Diencephalon (tissue), 1 donor: ENCODE data around the gene TRAF7. TPM values are rescaled to one million over a fixed set of nuclear protein-coding genes. Genes with fewer than 3 reads are reported as not detected.

ENCODE experiments used
- small RNA-seq: library from RNA; depleted of rRNA; stranded (forward); fragments of <200 nt; gene quantifications from one replicate; pipeline ENCODE3, GENCODE V24; 2014
- total RNA-seq: library from RNA; depleted of rRNA; stranded (reverse); fragments of >200 nt; gene quantifications from one replicate; pipeline ENCODE4 v1.2.3, GENCODE V29; 2014

Gene TRAF7
- 23.5 TPM for total RNA-seq

GRCh38 chr16:2155091-2155950, at the start of gene TRAF7:
TRAF7 (plus strand) TSS chr16:2155782; CDS start chr16:2163921, 8,139 bp downstream.

DNA sequence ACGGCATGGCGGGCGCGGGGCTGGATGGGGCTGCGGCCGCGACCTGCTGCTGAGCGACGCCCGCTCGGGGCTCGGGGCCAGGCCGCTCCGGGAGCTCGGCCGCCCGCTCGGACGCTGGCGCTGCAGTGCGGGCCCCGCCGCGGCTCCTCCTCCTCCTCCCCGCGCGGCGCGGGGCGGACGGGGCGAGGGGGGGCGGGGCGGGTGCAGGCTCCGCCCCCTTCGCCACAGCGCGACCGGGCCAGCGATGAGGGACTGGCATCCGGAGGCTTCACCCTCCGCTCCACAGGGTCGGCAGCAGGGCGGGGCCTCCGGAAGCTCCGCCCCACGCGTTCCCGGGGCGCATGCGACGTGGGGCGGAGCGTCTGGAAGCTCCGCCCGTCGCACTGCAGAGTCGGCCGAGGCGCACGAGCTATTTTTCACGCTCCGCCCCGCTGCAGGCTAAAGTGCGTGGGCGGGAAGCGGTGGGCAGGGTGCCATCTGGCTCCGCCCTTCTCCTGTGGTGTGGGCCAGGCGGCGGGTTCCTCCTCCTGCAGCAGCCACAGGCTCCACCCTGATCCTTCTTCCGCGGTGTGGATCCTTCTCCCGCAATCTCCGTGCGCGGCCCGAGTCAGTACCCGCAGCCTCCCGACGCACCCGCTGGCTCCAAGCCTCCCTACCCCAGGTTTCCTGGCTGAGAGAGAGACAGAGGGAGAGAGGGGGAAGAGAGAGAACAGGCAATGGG, 19.7 kb upstream of the TRAF7 start, which contains the start of gene PKD1:
Gene PKD1, minus strand, starts transcription at position 129 of the 721 bp plus-strand sequence. CDS start 209 bp downstream, outside the sequence.

GRCh38 chr16:2147981-2148671, 7.5 kb upstream of the TRAF7 start, which contains the start of gene RAB26:
RAB26 (plus strand) TSS chr16:2148625; CDS start chr16:2148784, 159 bp downstream.

GRCh38 chr16:2196162-2196980, 40.8 kb downstream of the TRAF7 start, which contains the start of gene CASKIN1:
CASKIN1 (minus strand) TSS chr16:2196605; CDS start chr16:2196432, 173 bp downstream.

GRCh38 chr16:2205104-2205966, 49.8 kb downstream of the TRAF7 start, which contains the start of gene MLST8:
MLST8 (plus strand) TSS chr16:2205454; CDS start chr16:2206086, 632 bp downstream.

GRCh38 chr16:2210386-2211365, 55.1 kb downstream of the TRAF7 start, which contains the start of gene BRICD5:
BRICD5 (minus strand) TSS chr16:2210863; CDS start chr16:2210833, 30 bp downstream.

DNA sequence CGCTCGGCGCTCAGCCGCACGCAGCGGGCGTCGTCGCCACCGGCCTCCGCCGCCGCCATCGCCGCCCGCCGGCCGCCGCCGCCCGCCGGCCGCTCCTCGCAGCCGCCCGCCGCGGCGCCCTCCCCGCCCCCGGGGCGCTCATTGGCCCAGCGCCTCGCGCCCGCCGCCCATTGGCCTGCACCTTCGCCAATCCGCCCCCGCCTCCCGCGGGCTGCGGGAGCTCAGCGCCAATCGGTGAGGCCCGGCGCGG, 59.1 kb downstream of the TRAF7 start, which contains the start of gene PGP:
Gene PGP, minus strand, starts transcription at position 122 of the 250 bp plus-strand sequence. Its CDS starts 63 bp downstream, at position 59.

DNA sequence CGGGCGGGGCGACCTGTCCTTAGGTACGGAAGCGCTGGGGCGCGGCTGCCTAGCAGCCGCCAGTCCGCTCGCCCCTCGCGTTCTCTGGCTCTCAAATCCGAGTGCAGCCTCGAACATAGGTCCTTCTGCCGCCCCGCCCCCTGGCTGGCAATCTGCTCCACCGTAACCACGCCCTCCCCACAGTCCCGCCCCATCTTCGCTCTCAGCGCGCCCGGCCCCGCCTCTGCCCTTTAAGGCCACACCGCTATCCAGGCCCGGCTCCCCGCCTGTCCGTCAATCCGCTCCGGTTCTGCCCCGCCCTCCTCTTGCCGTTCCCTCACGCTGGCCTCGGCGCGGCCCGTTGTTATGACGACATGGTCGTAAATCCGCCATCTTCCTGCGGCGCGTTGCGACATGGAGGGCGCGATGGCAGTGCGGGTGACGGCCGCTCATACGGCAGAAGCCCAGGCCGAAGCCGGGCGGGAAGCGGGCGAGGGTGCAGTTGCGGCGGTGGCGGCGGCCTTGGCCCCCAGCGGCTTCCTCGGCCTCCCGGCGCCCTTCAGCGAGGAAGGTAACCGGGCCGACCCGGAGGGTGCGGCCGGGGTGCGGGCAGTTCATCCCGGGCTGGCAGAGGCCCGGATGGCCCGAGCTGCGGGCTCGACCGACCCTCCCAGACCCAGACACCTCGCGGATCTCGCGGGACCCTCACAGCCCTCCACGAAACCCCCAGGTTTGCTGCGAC, 67.8 kb downstream of the TRAF7 start, which contains the start of gene E4F1:
Gene E4F1, plus strand, starts transcription at position 371 of the 721 bp plus-strand sequence. Its CDS starts 23 bp downstream, at position 394.

Small RNAs within 50 kb of the gene (small RNA-seq; reads per million reads assigned to genes)
- gene MIR3180-5 = not detected
- not detected for gene MIR4516
- gene RF00019 = not detected
- not detected for gene SNORD60

Other genes with a start within 250 kb of the TRAF7 start
- gene HS3ST6, start 237.4 kb upstream of the TRAF7 start, total RNA-seq = not detected
- gene MSRB1, start 212.6 kb upstream of the TRAF7 start, total RNA-seq = 6.7 TPM
- not detected for gene RPL3L, start 201.1 kb upstream of the TRAF7 start, total RNA-seq
- 93.0 TPM for gene NDUFB10, start 196.2 kb upstream of the TRAF7 start, total RNA-seq
- 1,359 TPM for gene RPS2, start 191.0 kb upstream of the TRAF7 start, total RNA-seq
- gene RNF151, start 188.9 kb upstream of the TRAF7 start, total RNA-seq = not detected
- gene TBL3, start 183.7 kb upstream of the TRAF7 start, total RNA-seq = 13.1 TPM
- gene NOXO1, start 174.3 kb upstream of the TRAF7 start, total RNA-seq = 1.2 TPM
- gene GFER, start 171.6 kb upstream of the TRAF7 start, total RNA-seq = 14.1 TPM
- gene SYNGR3, start 165.8 kb upstream of the TRAF7 start, total RNA-seq = 112 TPM
- 7.8 TPM for gene ZNF598, start 146.0 kb upstream of the TRAF7 start, total RNA-seq
- not detected for gene NPW, start 136.0 kb upstream of the TRAF7 start, total RNA-seq
- 23.5 TPM for gene NHERF2, start 128.9 kb upstream of the TRAF7 start, total RNA-seq
- gene NTHL1, start 107.9 kb upstream of the TRAF7 start, total RNA-seq = 26.8 TPM
- gene TSC2, start 107.8 kb upstream of the TRAF7 start, total RNA-seq = 70.4 TPM
- gene PKD1, start 19.9 kb upstream of the TRAF7 start, total RNA-seq = 78.2 TPM
- gene RAB26, start 7.2 kb upstream of the TRAF7 start, total RNA-seq = 8.1 TPM
- gene CASKIN1, start 40.8 kb downstream of the TRAF7 start, total RNA-seq = 41.3 TPM
- 11.3 TPM for gene MLST8, start 49.7 kb downstream of the TRAF7 start, total RNA-seq
- gene BRICD5, start 55.1 kb downstream of the TRAF7 start, total RNA-seq = 6.2 TPM
- 17.5 TPM for gene PGP, start 59.1 kb downstream of the TRAF7 start, total RNA-seq
- gene E4F1, start 67.8 kb downstream of the TRAF7 start, total RNA-seq = 21.7 TPM
- 2.8 TPM for gene DNASE1L2, start 80.7 kb downstream of the TRAF7 start, total RNA-seq
- gene ECI1, start 95.8 kb downstream of the TRAF7 start, total RNA-seq = 17.5 TPM
- 103 TPM for gene RNPS1, start 112.3 kb downstream of the TRAF7 start, total RNA-seq
- 75.9 TPM for gene ABCA3, start 184.9 kb downstream of the TRAF7 start, total RNA-seq